IMR-90 (cell line): ENCODE data around the gene WAS. TPM values are rescaled to one million over a fixed set of nuclear protein-coding genes. Genes with fewer than 3 reads are reported as not detected.

Experiments
- ATAC-seq: fragments of 200-7000 bp; cut with Tn5 transposase; 2 replicates; pipeline ENCODE4 v1.9.1; 2020; ENCODE audit warnings: low read depth, mild to moderate bottlenecking, moderate library complexity
- BruUV-seq: library from RNA; stranded (reverse); fragments of 400-500 nt; replicated peaks from 2 replicates; lab custom pipeline; 2021; lab: Mats Ljungman, UMichigan
- CTCF ChIA-PET: fragments of 300-600 bp; formaldehyde crosslinking; extraction: SDS; loops from one replicate; lab custom pipeline; 2021; ENCODE audit warnings: antibody characterized with exemption; lab: Yijun Ruan, JAX
- POLR2A ChIA-PET: fragments of 300-600 bp; sonication (Branson Sonifier 250); formaldehyde crosslinking; loops from one replicate; lab custom pipeline; 2022; ENCODE audit warnings: antibody characterized with exemption; ENCODE audit not compliant: unreplicated experiment; lab: Charles Lee
- DNase-seq: peaks from one replicate; pipeline ENCODE4 v3.0.0; 2013
- H2AFZ ChIP-seq: replicated peaks from 2 replicates; pipeline ENCODE3; 2013; ENCODE audit warnings: low read length, mild to moderate bottlenecking; ENCODE audit not compliant: poor library complexity
- H2AK5ac ChIP-seq: 2 replicates; pipeline ENCODE4 v1.6.1; 2013; ENCODE audit warnings: low read depth, low read length, inconsistent platforms
- H2AK9ac ChIP-seq: replicated peaks from 2 replicates; pipeline ENCODE3; 2013; ENCODE audit warnings: mild to moderate bottlenecking, low read depth, low read length, moderate library complexity; ENCODE audit not compliant: poor library complexity
- H2BK120ac ChIP-seq: 2 replicates; pipeline ENCODE4 v1.6.1; 2013; ENCODE audit warnings: low read depth, low read length, inconsistent platforms
- H2BK15ac ChIP-seq: 3 replicates; pipeline ENCODE4 v1.6.1; 2013; ENCODE audit warnings: low read depth, low read length, inconsistent platforms
- H2BK20ac ChIP-seq: 2 replicates; pipeline ENCODE4 v1.6.1; 2013; ENCODE audit warnings: low read depth, mild to moderate bottlenecking, inconsistent platforms, low read length, moderate library complexity
- H2BK5ac ChIP-seq: 2 replicates; pipeline ENCODE4 v1.6.1; 2013; ENCODE audit warnings: mild to moderate bottlenecking, low read depth, low read length, inconsistent platforms; ENCODE audit not compliant: poor library complexity, severe bottlenecking
- H3K14ac ChIP-seq: replicated peaks from 2 replicates; pipeline ENCODE4 v1.6.1; 2013; ENCODE audit warnings: low read depth, low read length, inconsistent platforms
- H3K18ac ChIP-seq: 2 replicates; pipeline ENCODE4 v1.6.1; 2013; ENCODE audit warnings: low read depth, low read length, control low read depth
- H3K23ac ChIP-seq: 2 replicates; pipeline ENCODE4 v1.6.1; 2013; ENCODE audit warnings: low read depth, low read length, inconsistent platforms
- H3K27ac ChIP-seq: 2 replicates; pipeline ENCODE4 v1.5.1; 2013; ENCODE audit warnings: mild to moderate bottlenecking, control low read depth, low read length; ENCODE audit not compliant: insufficient read depth
- H3K27me3 ChIP-seq: 2 replicates; pipeline ENCODE4 v1.6.1; 2013; ENCODE audit warnings: low read length; ENCODE audit not compliant: control insufficient read depth, insufficient read depth
- H3K36me3 ChIP-seq: 2 replicates; pipeline ENCODE4 v1.6.1; 2013; ENCODE audit warnings: low read length, mixed read lengths; ENCODE audit not compliant: control insufficient read depth, insufficient read depth
- H3K4ac ChIP-seq: 2 replicates; pipeline ENCODE4 v1.6.1; 2013; ENCODE audit warnings: low read depth, low read length, inconsistent platforms
- H3K4me1 ChIP-seq: 2 replicates; pipeline ENCODE4 v1.6.1; 2013; ENCODE audit warnings: low read length, mixed read lengths; ENCODE audit not compliant: control insufficient read depth, insufficient read depth
- H3K4me2 ChIP-seq: 2 replicates; pipeline ENCODE4 v1.6.1; 2013; ENCODE audit warnings: low read depth, mild to moderate bottlenecking, control low read depth, low read length, moderate library complexity
- H3K4me3 ChIP-seq: 2 replicates; pipeline ENCODE4 v1.5.1; 2013; ENCODE audit warnings: low read depth, mild to moderate bottlenecking, control low read depth, low read length, moderate library complexity; ENCODE audit not compliant: insufficient read depth
- H3K56ac ChIP-seq: 2 replicates; pipeline ENCODE4 v1.6.1; 2013; ENCODE audit warnings: low read length, inconsistent platforms; ENCODE audit not compliant: insufficient read depth; ENCODE audit errors: extremely low read depth
- H3K79me1 ChIP-seq, 2 experiments: 2 replicates each; pipeline ENCODE4 v1.6.1; 2013; ENCODE audit warnings: low read length in 2 of 2, inconsistent platforms in 1 of 2, low read depth in 1 of 2
- H3K9ac ChIP-seq: 2 replicates; pipeline ENCODE4 v1.6.1; 2013; ENCODE audit warnings: low read depth, low read length, control low read depth
- H3K9me1 ChIP-seq: 2 replicates; pipeline ENCODE4 v1.6.1; 2013; ENCODE audit warnings: low read length, inconsistent platforms; ENCODE audit not compliant: insufficient read depth
- H3K9me3 ChIP-seq: 2 replicates; pipeline ENCODE4 v1.6.1; 2013; ENCODE audit warnings: low read length; ENCODE audit not compliant: control insufficient read depth, insufficient read depth
- H4K20me1 ChIP-seq: 2 replicates; pipeline ENCODE4 v1.6.1; 2013; ENCODE audit warnings: low read length, inconsistent platforms; ENCODE audit not compliant: insufficient read depth
- H4K5ac ChIP-seq: 2 replicates; pipeline ENCODE4 v1.6.1; 2013; ENCODE audit warnings: mild to moderate bottlenecking, low read depth, low read length, control low read depth
- H4K8ac ChIP-seq, 2 experiments: 2 replicates each; pipeline ENCODE4 v1.6.1; 2013; ENCODE audit warnings: low read depth in 2 of 2, low read length in 2 of 2, control low read depth in 1 of 2, inconsistent platforms in 1 of 2
- H4K91ac ChIP-seq: 2 replicates; pipeline ENCODE4 v1.6.1; 2013; ENCODE audit warnings: low read depth, low read length, inconsistent platforms; ENCODE audit not compliant: insufficient read depth
- BHLHE40 ChIP-seq: fragments of 150-350 bp; IDR thresholded peaks from 2 replicates; pipeline ENCODE4 v1.6.1; 2016; ENCODE audit warnings: mild to moderate bottlenecking, low read depth, low read length
- CHD1 ChIP-seq: IDR thresholded peaks from 2 replicates; pipeline ENCODE4 v1.6.1; 2012; ENCODE audit warnings: low read depth, low read length, improper control_type of control experiment
- MAZ ChIP-seq: IDR thresholded peaks from 2 replicates; pipeline ENCODE4 v1.6.1; 2012; ENCODE audit warnings: low read depth, mild to moderate bottlenecking, low read length, improper control_type of control experiment, moderate library complexity, borderline replicate concordance
- MXI1 ChIP-seq: IDR thresholded peaks from 2 replicates; pipeline ENCODE4 v1.6.1; 2012; ENCODE audit warnings: low read depth, mild to moderate bottlenecking, low read length, moderate library complexity, borderline replicate concordance
- RCOR1 ChIP-seq: IDR thresholded peaks from 2 replicates; pipeline ENCODE4 v1.6.1; 2012; ENCODE audit warnings: mild to moderate bottlenecking, low read length, improper control_type of control experiment; ENCODE audit not compliant: insufficient replicate concordance
- RFX5 ChIP-seq: IDR thresholded peaks from 2 replicates; pipeline ENCODE4 v1.8.0; 2012; ENCODE audit warnings: low read depth, mild to moderate bottlenecking, low read length, moderate library complexity
- WGBS, 2 experiments: methylation state at CpG; one replicate each; pipeline versions ENCODE4 v1.1.5 to v1.1.7; 2013; ENCODE audit warnings: missing lambda C conversion rate in 2 of 2; ENCODE audit not compliant: insufficient read length in 1 of 2; ENCODE audit errors: extremely low coverage in 2 of 2; 5-methylcytosine and 5-hydroxymethylcytosine counted together
- dilution Hi-C: fragments of 300-500 bp; cut with HindIII; formaldehyde crosslinking; loops from one replicate; pipeline ENCODE4 v1.14.3; 2018; ENCODE audit warnings: low sequenced_read_pairs; ENCODE audit not compliant: unreplicated experiment
- in situ Hi-C: fragments of 300-500 bp; cut with MboI; formaldehyde crosslinking; loops from 3 replicates; pipeline ENCODE4 v1.14.3; 2019; ENCODE audit warnings: low sequenced_read_pairs, inconsistent platforms, mixed read lengths
- intact Hi-C: fragments of 100-400 bp; cut with micrococcal nuclease; formaldehyde crosslinking; loops from 2 replicates; pipeline ENCODE4 v1.10.0; 2022
- polyA plus RNA-seq, 3 experiments: library from polyadenylated mRNA; depleted of rRNA; stranded (reverse); fragments of >200 nt; gene quantifications; 2 replicates each; pipeline ENCODE4 v1.2.3, GENCODE V29; 2012; ENCODE audit warnings: low replicate concordance in 1 of 3
- total RNA-seq: library from RNA; depleted of rRNA; stranded (reverse); fragments of >200 nt; gene quantifications from 2 replicates; pipeline ENCODE4 v1.2.3, GENCODE V29; 2012

Gene WAS
- total and polyA plus RNA-seq, 2 of the 4 experiments (the other 2 are of a cell fraction) = 0.14 TPM; not detected in 1

GRCh38 chrX:48720577-48721250 lies 37.1 kb downstream of the WAS start:
- H3K27ac ChIP-seq = no peak overlapping the region
- CTCF ChIA-PET = no interaction called here
- no peak for TF ChIP-seq BHLHE40
- no peak for TF ChIP-seq RFX5
- no peak for TF ChIP-seq MXI1
- no peak for TF ChIP-seq MAZ
- TF ChIP-seq CHD1 = no peak
- TF ChIP-seq RCOR1 = no peak

More at GRCh38 chrX:48720577-48721250, 37.1 kb downstream of the WAS start:
- Histone ChIP-seq H3K18ac (no peak overlapping the region), H2BK120ac (no peak overlapping the region), H2BK5ac (no peak overlapping the region), H3K14ac (no peak overlapping the region), H4K5ac (no peak overlapping the region), H3K23ac (no peak overlapping the region), H3K9me1 (no peaks in the 10 kb centered on the region), H2BK20ac (no peak overlapping the region), H3K56ac (no peak overlapping the region), H4K91ac (no peak overlapping the region), H3K9me3 (no peaks in the 10 kb centered on the region), H4K8ac (no peak overlapping the region), H3K36me3 (no peaks in the 10 kb centered on the region), H2AK9ac (no peak overlapping the region), H3K27me3 (peaks cover 5% of the 10 kb centered on the region; the same call in 1 of the 2 replicates), H3K4me2 (no peak overlapping the region), H3K79me1 (no peaks in the 10 kb centered on the region), H3K4me1 (no peaks in the 10 kb centered on the region), H3K4me3 (no peak overlapping the region), H2AK5ac (no peak overlapping the region), H2AFZ (no peak overlapping the region), H3K4ac (no peak overlapping the region), H3K9ac (no peak overlapping the region), H4K20me1 (no peaks in the 10 kb centered on the region), H2BK15ac (no peak overlapping the region)
- intact Hi-C loops = no loop called here
- 42% methylated on average over 3 of the region's 4 CpGs; no CpG with 5 or more reads in 1 of the 2 experiments for whole genome bisulfite sequencing, 2 experiments
- no TSS peak for BruUV-seq
- in situ Hi-C loops = no loop called here
- DNase-seq (no peak), ATAC-seq (no peak)
- dilution Hi-C loops = no loop called here
- POLR2A ChIA-PET = no interaction called here
